Esophagus muscularis mucosa (tissue), 4 donors: Measurements from ENCODE around the gene STYX. TPM values are rescaled to one million over a fixed set of nuclear protein-coding genes. Genes with fewer than 3 reads are reported as not detected.
A peak's percentile ranks its signal among the peaks of the same experiment; 100 is the strongest.
"Not testable (repeated sequence)": the region's sequence is repeated elsewhere in the genome, so short reads cannot be mapped to it uniquely, and the experiment has no call there.

Source experiments
- DNase-seq: peaks from one replicate; pipeline ENCODE4 v3.0.0-alpha.2; 2017; ENCODE audit errors: extremely low spot score
- H3K27ac ChIP-seq, 4 donors: fragments of 200-600 bp; sonication (generic); replicated peaks in 1 of 4; 1 replicate in 3 of 4; 2 replicates in 1 of 4; pipeline ENCODE4 v1.5.1; 2016 to 2019; ENCODE audit warnings: mild to moderate bottlenecking in 1 of 4
- H3K27me3 ChIP-seq, 4 donors: fragments of 200-600 bp; sonication (generic); one replicate each; pipeline versions ENCODE4 v1.5.1 to v1.6.0; 2016 to 2019
- H3K36me3 ChIP-seq, 4 donors: fragments of 200-600 bp; sonication (generic); one replicate each; pipeline ENCODE4 v1.5.1; 2016 to 2019
- H3K4me1 ChIP-seq, 4 donors: fragments of 200-600 bp; sonication (generic); one replicate each; pipeline ENCODE4 v1.5.1; 2016 to 2019
- H3K4me3 ChIP-seq, 4 donors: fragments of 200-600 bp; sonication (generic); 1 replicate in 2 of 4; 2 replicates in 2 of 4; pipeline ENCODE4 v1.5.1; 2016 to 2019; ENCODE audit warnings: mild to moderate bottlenecking in 4 of 4, moderate library complexity in 1 of 4
- H3K9me3 ChIP-seq, 4 donors: fragments of 200-600 bp; sonication (generic); 1 replicate in 3 of 4; 2 replicates in 1 of 4; pipeline ENCODE4 v1.5.1; 2016 to 2019
- CTCF ChIP-seq, 3 experiments: fragments of 200-600 bp in 2 of 3; fragments of 450-650 bp in 1 of 3; sonication (generic) in 2 of 3; IDR thresholded peaks; one replicate each; pipeline ENCODE4 v1.5.1; 2017 to 2019; ENCODE audit warnings: antibody characterized with exemption in 3 of 3, mild to moderate bottlenecking in 2 of 3, moderate library complexity in 1 of 3
- EP300 ChIP-seq: sonication (generic); formaldehyde crosslinking; IDR thresholded peaks from one replicate; pipeline ENCODE4 v1.6.1; 2017; ENCODE audit warnings: antibody characterized with exemption
- POLR2A ChIP-seq: fragments of 450-650 bp; IDR thresholded peaks from one replicate; pipeline ENCODE4 v1.6.1; 2017; ENCODE audit warnings: antibody characterized with exemption, moderate library complexity, mild to moderate bottlenecking, low read depth
- POLR2AphosphoS5 ChIP-seq, 2 donors: sonication (generic); formaldehyde crosslinking; IDR thresholded peaks; one replicate each; pipeline ENCODE4 v1.6.1; 2017; ENCODE audit warnings: antibody characterized with exemption in 2 of 2
- WGBS: methylation state at CpG from one replicate; pipeline ENCODE4 v1.1.5; 2018; 5-methylcytosine and 5-hydroxymethylcytosine counted together
- intact Hi-C: fragments of 100-400 bp; cut with DNase I; formaldehyde crosslinking; loops from one replicate; pipeline ENCODE4 v1.15.1; 2023
- total RNA-seq, 4 donors: library from RNA; depleted of rRNA; stranded (reverse); fragments of >200 nt; gene quantifications; one replicate each; pipeline versions ENCODE4 v1.1.0 to v1.2.1, GENCODE V29; 2016

STYX gene
- total RNA-seq, 4 donors from 2014 or later: 16.6 to 25.2 (median 20.7) TPM

- no peak overlapping the region for H3K4me3 ChIP-seq
- intact Hi-C loops: no loop called here
- no peaks in the 10 kb centered on the region for H3K27me3 ChIP-seq
- no peak for TF ChIP-seq CTCF (IDR thresholded peaks at IDR 0.05)
- TF ChIP-seq POLR2A: no peak
- TF ChIP-seq POLR2AphosphoS5 (IDR thresholded peaks at IDR 0.05): no peak
- TF ChIP-seq EP300: no peak
- H3K9me3 ChIP-seq: no peaks in the 10 kb centered on the region
- peaks cover 42 to 96% (median 84%) of the 10 kb centered on the region in 4 donors for H3K36me3 ChIP-seq
- DNase-seq: no peak
- H3K27ac ChIP-seq: no peak overlapping the region
- peaks cover 0 to 7% (median 0%) of the 10 kb centered on the region in 4 donors for H3K4me1 ChIP-seq
- WGBS: 99% methylated on average over 4 of the region's 4 CpGs
Observed at GRCh38 chr14:52723514-52724359, 6.2 kb upstream of the STYX start.

GRCh38 chr14:52724360-52724644, 5.7 kb upstream of the STYX start:
- Histone ChIP-seq H3K36me3 (peaks cover 39 to 92% (median 79%) of the 10 kb centered on the region in 4 donors), H3K27ac (no peak overlapping the region)
- intact Hi-C loops: no loop called here

GRCh38 chr14:52727509-52727908, 2.5 kb upstream of the STYX start:
- H3K9me3 ChIP-seq, intact Hi-C loops, H3K27ac ChIP-seq, H3K27me3 ChIP-seq, H3K4me3 ChIP-seq, DNase-seq: not testable (repeated sequence)
- peaks cover 14 to 21% (median 17%) of the 10 kb centered on the region in 4 donors for H3K4me1 ChIP-seq
- 94% methylated on average over 2 of the region's 2 CpGs for WGBS
- H3K36me3 ChIP-seq: peaks cover 20 to 61% (median 54%) of the 10 kb centered on the region in 4 donors

More at GRCh38 chr14:52724360-52724644, 5.7 kb upstream of the STYX start:
- H3K9me3 ChIP-seq: no peaks in the 10 kb centered on the region
- H3K4me1 ChIP-seq: peaks cover 0 to 7% (median under 1%) of the 10 kb centered on the region in 4 donors
- TF ChIP-seq POLR2A: no peak
- no peak for TF ChIP-seq EP300
- no peak for TF ChIP-seq CTCF (IDR thresholded peaks at IDR 0.05)
- no peak for TF ChIP-seq POLR2AphosphoS5 (IDR thresholded peaks at IDR 0.05)
- no peak for DNase-seq
- H3K4me3 ChIP-seq: no peak overlapping the region
- H3K27me3 ChIP-seq: no peaks in the 10 kb centered on the region

GRCh38 chr14:52729035-52729434, 931 bp upstream of the STYX start:
- peak overlapping the region; percentile 69 to 94 (median 90) for H3K27ac ChIP-seq
- H3K9me3 ChIP-seq, H3K4me3 ChIP-seq, intact Hi-C loops, DNase-seq, H3K27me3 ChIP-seq: not testable (repeated sequence)
- WGBS: 87% methylated on average over 15 of the region's 15 CpGs
- H3K4me1 ChIP-seq: peaks cover 8 to 27% (median 17%) of the 10 kb centered on the region in 4 donors
- peaks cover 10 to 54% (median 39%) of the 10 kb centered on the region in 4 donors for H3K36me3 ChIP-seq

GRCh38 chr14:52729585-52729924, 411 bp upstream of the STYX start:
- no peak for TF ChIP-seq POLR2A
- TF ChIP-seq CTCF (IDR thresholded peaks at IDR 0.05): no peak
- no peak for TF ChIP-seq EP300
- no peak for TF ChIP-seq POLR2AphosphoS5 (IDR thresholded peaks at IDR 0.05)
- no peak for DNase-seq
- peak overlapping the region; percentile 69 to 94 (median 90) for H3K27ac ChIP-seq
- intact Hi-C loops: no loop called here
- H3K4me1 ChIP-seq: peaks cover 8 to 27% (median 17%) of the 10 kb centered on the region in 4 donors
- peak overlapping the region; percentile 83 to 96 (median 92) for H3K4me3 ChIP-seq
- WGBS: 3% methylated on average over 8 of the region's 8 CpGs
- H3K27me3 ChIP-seq: no peaks in the 10 kb centered on the region
- peaks cover 7 to 50% (median 34%) of the 10 kb centered on the region in 4 donors for H3K36me3 ChIP-seq
- no peaks in the 10 kb centered on the region for H3K9me3 ChIP-seq

- intact Hi-C loops: no loop called here
- WGBS: 0% methylated on average over 11 of the region's 11 CpGs
Observed at GRCh38 chr14:52730709-52731111, 744 bp downstream of the STYX start.

More at GRCh38 chr14:52730709-52731111, 744 bp downstream of the STYX start:
- H3K36me3 ChIP-seq: peaks cover 3 to 38% (median 25%) of the 10 kb centered on the region in 4 donors
- no peak for TF ChIP-seq POLR2AphosphoS5 (IDR thresholded peaks at IDR 0.05)
- H3K4me3 ChIP-seq: peak overlapping the region; percentile 83 to 96 (median 92)
- H3K9me3 ChIP-seq: no peaks in the 10 kb centered on the region
- peak overlapping the region; percentile 88 to 94 (median 90) for H3K27ac ChIP-seq
- no peaks in the 10 kb centered on the region for H3K27me3 ChIP-seq
- no peak for DNase-seq
- H3K4me1 ChIP-seq: peaks cover 8 to 32% (median 17%) of the 10 kb centered on the region in 4 donors
